A549 (cell line): ENCODE data around the gene SLC39A11.

Source experiments
- EHF ChIP-seq: fragments of 250-450 bp; sonication (Bioruptor Pico); IDR thresholded peaks from 2 replicates; pipeline ENCODE4 v1.5.0; 2020; ENCODE audit warnings: mild to moderate bottlenecking
- EP300 ChIP-seq, 2 experiments: fragments of >200 bp; sonication (Bioruptor Twin); formaldehyde crosslinking; IDR thresholded peaks; 2 replicates in 1 of 2; 3 replicates in 1 of 2; pipeline ENCODE4 v1.6.1; 2016 to 2017
- HDAC2 ChIP-seq: fragments of 200-600 bp; sonication (generic); IDR thresholded peaks from 2 replicates; pipeline ENCODE4 v1.6.1; 2016
- HOXA7 ChIP-seq: fragments of 250-450 bp; sonication (Bioruptor Pico); IDR thresholded peaks from 2 replicates; pipeline ENCODE4 v1.5.0; 2020; ENCODE audit warnings: mild to moderate bottlenecking, moderate library complexity
- HOXB5 ChIP-seq: fragments of 250-450 bp; sonication (Bioruptor Pico); IDR thresholded peaks from 2 replicates; pipeline ENCODE4 v1.5.0; 2020; ENCODE audit warnings: mild to moderate bottlenecking, moderate library complexity
- JUN ChIP-seq, 2 experiments: fragments of >200 bp; sonication (Bioruptor Twin); formaldehyde crosslinking; IDR thresholded peaks; 2 replicates in 1 of 2; 3 replicates in 1 of 2; pipeline ENCODE4 v1.6.1; 2016 to 2017
- PHF8 ChIP-seq: fragments of 200-600 bp; sonication (generic); IDR thresholded peaks from 2 replicates; pipeline ENCODE4 v1.6.1; 2016; ENCODE audit warnings: low read depth, mild to moderate bottlenecking, antibody characterized with exemption, moderate library complexity, borderline replicate concordance
- POLR2A ChIP-seq: IDR thresholded peaks from 2 replicates; pipeline ENCODE4 v1.6.1; 2012; ENCODE audit warnings: mild to moderate bottlenecking, low read length
- RCOR1 ChIP-seq: fragments of 150-350 bp; IDR thresholded peaks from 2 replicates; pipeline ENCODE4 v1.6.1; 2014; ENCODE audit warnings: antibody characterized with exemption, low read length, low read depth
- RNF2 ChIP-seq: fragments of 200-600 bp; sonication (generic); IDR thresholded peaks from 2 replicates; pipeline ENCODE4 v1.6.1; 2016; ENCODE audit warnings: low read depth, mild to moderate bottlenecking, antibody characterized with exemption, moderate library complexity, borderline replicate concordance
- ZFP36 ChIP-seq: fragments of 450-650 bp; IDR thresholded peaks from 2 replicates; pipeline ENCODE4 v1.6.1; 2014; ENCODE audit warnings: borderline replicate concordance; ENCODE audit not compliant: partially characterized antibody
- TF ChIP-seq, protein P1 (sequence below): fragments of 450-650 bp; IDR thresholded peaks from 2 replicates; pipeline ENCODE4 v1.6.1; 2014; ENCODE audit warnings: antibody characterized with exemption
- TF ChIP-seq, protein P2 (sequence below): fragments of >200 bp; sonication (Bioruptor Twin); formaldehyde crosslinking; IDR thresholded peaks from 3 replicates; pipeline ENCODE4 v1.5.1; 2016
- TF ChIP-seq, protein P3 (sequence below): IDR thresholded peaks from 2 replicates; pipeline ENCODE4 v1.6.1; 2012

- TF ChIP-seq EP300 (IDR thresholded peaks at IDR 0.05) (no peak), HDAC2 (no peak), HOXA7 (no peak), ZFP36 (no peak), RCOR1 (no peak), RNF2 (no peak), POLR2A (no peak), PHF8 (no peak), JUN (IDR thresholded peaks at IDR 0.05) (no peak), HOXB5 (CRISPR knock-in tag) (no peak), EHF (CRISPR knock-in tag) (no peak)
- TF ChIP-seq, protein P1, sequence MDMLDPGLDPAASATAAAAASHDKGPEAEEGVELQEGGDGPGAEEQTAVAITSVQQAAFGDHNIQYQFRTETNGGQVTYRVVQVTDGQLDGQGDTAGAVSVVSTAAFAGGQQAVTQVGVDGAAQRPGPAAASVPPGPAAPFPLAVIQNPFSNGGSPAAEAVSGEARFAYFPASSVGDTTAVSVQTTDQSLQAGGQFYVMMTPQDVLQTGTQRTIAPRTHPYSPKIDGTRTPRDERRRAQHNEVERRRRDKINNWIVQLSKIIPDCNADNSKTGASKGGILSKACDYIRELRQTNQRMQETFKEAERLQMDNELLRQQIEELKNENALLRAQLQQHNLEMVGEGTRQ, result no peak
- TF ChIP-seq, protein P2, sequence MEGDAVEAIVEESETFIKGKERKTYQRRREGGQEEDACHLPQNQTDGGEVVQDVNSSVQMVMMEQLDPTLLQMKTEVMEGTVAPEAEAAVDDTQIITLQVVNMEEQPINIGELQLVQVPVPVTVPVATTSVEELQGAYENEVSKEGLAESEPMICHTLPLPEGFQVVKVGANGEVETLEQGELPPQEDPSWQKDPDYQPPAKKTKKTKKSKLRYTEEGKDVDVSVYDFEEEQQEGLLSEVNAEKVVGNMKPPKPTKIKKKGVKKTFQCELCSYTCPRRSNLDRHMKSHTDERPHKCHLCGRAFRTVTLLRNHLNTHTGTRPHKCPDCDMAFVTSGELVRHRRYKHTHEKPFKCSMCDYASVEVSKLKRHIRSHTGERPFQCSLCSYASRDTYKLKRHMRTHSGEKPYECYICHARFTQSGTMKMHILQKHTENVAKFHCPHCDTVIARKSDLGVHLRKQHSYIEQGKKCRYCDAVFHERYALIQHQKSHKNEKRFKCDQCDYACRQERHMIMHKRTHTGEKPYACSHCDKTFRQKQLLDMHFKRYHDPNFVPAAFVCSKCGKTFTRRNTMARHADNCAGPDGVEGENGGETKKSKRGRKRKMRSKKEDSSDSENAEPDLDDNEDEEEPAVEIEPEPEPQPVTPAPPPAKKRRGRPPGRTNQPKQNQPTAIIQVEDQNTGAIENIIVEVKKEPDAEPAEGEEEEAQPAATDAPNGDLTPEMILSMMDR, result no peak
- TF ChIP-seq, protein P3, sequence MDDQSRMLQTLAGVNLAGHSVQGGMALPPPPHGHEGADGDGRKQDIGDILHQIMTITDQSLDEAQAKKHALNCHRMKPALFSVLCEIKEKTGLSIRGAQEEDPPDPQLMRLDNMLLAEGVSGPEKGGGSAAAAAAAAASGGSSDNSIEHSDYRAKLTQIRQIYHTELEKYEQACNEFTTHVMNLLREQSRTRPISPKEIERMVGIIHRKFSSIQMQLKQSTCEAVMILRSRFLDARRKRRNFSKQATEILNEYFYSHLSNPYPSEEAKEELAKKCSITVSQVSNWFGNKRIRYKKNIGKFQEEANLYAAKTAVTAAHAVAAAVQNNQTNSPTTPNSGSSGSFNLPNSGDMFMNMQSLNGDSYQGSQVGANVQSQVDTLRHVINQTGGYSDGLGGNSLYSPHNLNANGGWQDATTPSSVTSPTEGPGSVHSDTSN, result no peak
Observed at GRCh38 chr17:72622661-72623433, 469.6 kb downstream of the SLC39A11 start.
